HCT116 (cell line): ENCODE measurements around the gene PLB1. TPM values are rescaled to one million over a fixed set of nuclear protein-coding genes. Genes with fewer than 3 reads are reported as not detected.

Experiments
- ATAC-seq: fragments of 200-7000 bp; cut with Tn5 transposase; 2 replicates; pipeline ENCODE4 v1.9.1; 2020; ENCODE audit warnings: mild to moderate bottlenecking, moderate library complexity
- BruUV-seq: library from RNA; stranded (reverse); fragments of 400-500 nt; replicated peaks from 2 replicates; lab custom pipeline; 2021; lab: Mats Ljungman, UMichigan
- CTCF ChIA-PET: fragments of 300-600 bp; sonication (Branson Sonifier 250); formaldehyde crosslinking; loops from one replicate; lab custom pipeline; 2021; ENCODE audit warnings: antibody characterized with exemption; lab: Charles Lee
- POLR2A ChIA-PET: fragments of 300-600, 350-600 bp; sonication (Branson Sonifier 250); formaldehyde crosslinking; loops from one replicate; lab custom pipeline; 2021; ENCODE audit warnings: antibody characterized with exemption; lab: Charles Lee
- RAD21 ChIA-PET, 2 experiments: fragments of 300-600 bp; sonication (Branson Sonifier 250); formaldehyde crosslinking; loops; one replicate each; lab custom pipeline; 2023; ENCODE audit warnings: low total read pairs in 2 of 2; ENCODE audit not compliant: uncharacterized antibody in 2 of 2, unreplicated experiment in 2 of 2, low non-redundant PET in 1 of 2; lab: Charles Lee
- DNase-seq: peaks from one replicate; pipeline ENCODE4 v3.0.0-alpha.2; 2010; ENCODE audit warnings: low read depth, low spot score
- H2AFZ ChIP-seq: fragments of 200-600 bp; shearing (Covaris generic), sonication (generic); 2 replicates; pipeline ENCODE4 v1.6.1; 2017; ENCODE audit warnings: low read depth, mixed run types, mixed read lengths, antibody characterized with exemption, low read length; ENCODE audit not compliant: poor library complexity, severe bottlenecking
- H3K27ac ChIP-seq: 2 replicates; pipeline ENCODE4 v1.5.1; 2012; ENCODE audit warnings: low read depth, low read length
- H3K27me3 ChIP-seq: fragments of 200-600 bp; sonication (generic); 2 replicates; pipeline ENCODE4 v1.6.1; 2016; ENCODE audit warnings: mixed run types, low read length, mixed read lengths; ENCODE audit not compliant: insufficient read depth
- H3K36me3 ChIP-seq, 2 experiments: fragments of 200-500 bp in 1 of 2; fragments of 200-600 bp in 1 of 2; sonication (Bioruptor generic) in 1 of 2; sonication (generic) in 1 of 2; 2 replicates each; pipeline versions ENCODE4 v1.5.1 to v1.6.1; 2014 to 2016; ENCODE audit warnings: low read length in 2 of 2, inconsistent platforms in 1 of 2, mixed read lengths in 1 of 2, mixed run types in 1 of 2; ENCODE audit not compliant: insufficient read depth in 2 of 2, control insufficient read depth in 1 of 2
- H3K4me1 ChIP-seq, 2 experiments: fragments of 200-600 bp in 1 of 2; sonication (generic) in 1 of 2; 2 replicates each; pipeline versions ENCODE4 v1.5.1 to v1.6.1; 2012 to 2017; ENCODE audit warnings: low read length in 2 of 2, inconsistent platforms in 1 of 2, mild to moderate bottlenecking in 1 of 2, mixed read lengths in 1 of 2, mixed run types in 1 of 2, moderate library complexity in 1 of 2; ENCODE audit not compliant: insufficient read depth in 2 of 2, control insufficient read depth in 1 of 2
- H3K4me2 ChIP-seq: fragments of 200-600 bp; sonication (generic); 2 replicates; pipeline ENCODE4 v1.6.1; 2017; ENCODE audit warnings: mixed run types, low read length, mixed read lengths
- H3K4me3 ChIP-seq, 2 experiments: fragments of 200-600 bp in 1 of 2; sonication (generic) in 1 of 2; replicated peaks in 1 of 2; 2 replicates each; pipeline ENCODE4 v1.5.1; 2011 to 2016; ENCODE audit warnings: low read length in 2 of 2, control low read depth in 1 of 2, low read depth in 1 of 2, mild to moderate bottlenecking in 1 of 2, mixed read lengths in 1 of 2, mixed run types in 1 of 2
- H3K79me2 ChIP-seq: fragments of 200-600 bp; sonication (generic); 2 replicates; pipeline ENCODE4 v1.6.1; 2017; ENCODE audit warnings: mild to moderate bottlenecking, mixed run types, low read length, moderate library complexity, mixed read lengths; ENCODE audit not compliant: insufficient read depth
- H3K9ac ChIP-seq: fragments of 200-600 bp; sonication (generic); 2 replicates; pipeline ENCODE4 v1.6.1; 2016; ENCODE audit warnings: low read length, mixed read lengths
- H3K9me2 ChIP-seq: fragments of 200-600 bp; sonication (generic), shearing (Covaris generic); 2 replicates; pipeline ENCODE4 v1.6.1; 2017; ENCODE audit warnings: mixed run types, mild to moderate bottlenecking, moderate library complexity; ENCODE audit not compliant: insufficient read depth
- H3K9me3 ChIP-seq, 2 experiments: fragments of 200-500 bp in 1 of 2; fragments of 200-600 bp in 1 of 2; sonication (Bioruptor generic) in 1 of 2; sonication (generic) in 1 of 2; 2 replicates each; pipeline ENCODE4 v1.6.1; 2014 to 2017; ENCODE audit warnings: low read length in 2 of 2, mixed read lengths in 2 of 2, inconsistent platforms in 1 of 2, low read depth in 1 of 2, mild to moderate bottlenecking in 1 of 2, mixed run types in 1 of 2, moderate library complexity in 1 of 2; ENCODE audit not compliant: control insufficient read depth in 1 of 2, insufficient read depth in 1 of 2
- H4K20me1 ChIP-seq: fragments of 200-600 bp; sonication (generic), shearing (Covaris generic); 2 replicates; pipeline ENCODE4 v1.6.1; 2017; ENCODE audit warnings: mixed run types, mild to moderate bottlenecking, moderate library complexity; ENCODE audit not compliant: insufficient read depth
- ATF3 ChIP-seq: IDR thresholded peaks from 2 replicates; pipeline ENCODE4 v1.6.1; 2012
- CBX3 ChIP-seq: IDR thresholded peaks from 2 replicates; pipeline ENCODE4 v1.6.1; 2012; ENCODE audit warnings: low read depth
- EGR1 ChIP-seq: IDR thresholded peaks from 2 replicates; pipeline ENCODE4 v1.6.1; 2012; ENCODE audit warnings: low read depth
- EZH2phosphoT487 ChIP-seq: fragments of 200-600 bp; IDR thresholded peaks from 2 replicates; pipeline ENCODE4 v1.6.1; 2018; ENCODE audit warnings: antibody characterized with exemption, borderline replicate concordance
- JUND ChIP-seq: IDR thresholded peaks from 2 replicates; pipeline ENCODE4 v1.6.1; 2012
- POLR2A ChIP-seq: IDR thresholded peaks from 2 replicates; pipeline ENCODE4 v1.7.0; 2011; ENCODE audit warnings: borderline replicate concordance; ENCODE audit not compliant: insufficient read depth, insufficient read length; ENCODE audit errors: extremely low read depth
- POLR2AphosphoS5 ChIP-seq: IDR thresholded peaks from 2 replicates; pipeline ENCODE4 v1.6.1; 2011; ENCODE audit warnings: mild to moderate bottlenecking, low read depth, low read length, moderate library complexity
- SIN3A ChIP-seq: IDR thresholded peaks from 2 replicates; pipeline ENCODE4 v1.6.1; 2012; ENCODE audit warnings: low read depth
- TCF7L2 ChIP-seq: IDR thresholded peaks from 2 replicates; pipeline ENCODE4 v1.7.0; 2011; ENCODE audit warnings: borderline replicate concordance, inconsistent platforms; ENCODE audit not compliant: insufficient read depth, insufficient read length; ENCODE audit errors: extremely low read depth
- ZBTB33 ChIP-seq: IDR thresholded peaks from 2 replicates; pipeline ENCODE4 v1.6.1; 2011; ENCODE audit warnings: mild to moderate bottlenecking, low read length, moderate library complexity; ENCODE audit not compliant: insufficient replicate concordance; ENCODE audit errors: extremely low read depth
- ZFX ChIP-seq: fragments of 450-650 bp; IDR thresholded peaks from 2 replicates; pipeline ENCODE4 v1.6.1; 2017
- ZNF274 ChIP-seq: fragments of 200-500 bp; sonication (Bioruptor generic); IDR thresholded peaks from 2 replicates; pipeline ENCODE4 v1.6.1; 2014; ENCODE audit warnings: mild to moderate bottlenecking, low read depth, low read length, inconsistent platforms
- intact Hi-C: fragments of 100-400 bp; cut with micrococcal nuclease; formaldehyde crosslinking; loops from 2 replicates; pipeline ENCODE4 v1.10.0; 2022
- total RNA-seq: library from RNA; stranded (reverse); gene quantifications from one replicate; pipeline ENCODE4 v1.2.1, GENCODE V29; 2021; ENCODE audit not compliant: unreplicated experiment

PLB1 gene
- total RNA-seq, 1 experiment from 2014 or later: 0.49 TPM

GRCh38 chr2:28512607-28512965 lies 16.7 kb downstream of the PLB1 start:
- no peak for ATAC-seq
- RAD21 ChIA-PET: no interaction called here
- POLR2A ChIA-PET: interaction anchor here (0.6 kb wide), 1 partner anchor 846 kb away, joined by 3 read pairs; no protein-coding TSS in a partner anchor
- BruUV-seq: no TSS peak
- H4K20me1 ChIP-seq: no peaks in the 10 kb centered on the region
- H3K4me2 ChIP-seq: no peak overlapping the region
- no peaks in the 10 kb centered on the region for H3K9me3 ChIP-seq
- H3K27me3 ChIP-seq: no peaks in the 10 kb centered on the region
- no peaks in the 10 kb centered on the region for H3K36me3 ChIP-seq
- CTCF ChIA-PET: no interaction called here
- no peak for DNase-seq
- H3K27ac ChIP-seq: no peak overlapping the region
- H3K4me3 ChIP-seq: no peak overlapping the region
- no peaks in the 10 kb centered on the region for H3K79me2 ChIP-seq
- intact Hi-C loops: no loop called here
- TF ChIP-seq POLR2A (no peak), TCF7L2 (no peak), ZBTB33 (no peak), ZNF274 (no peak), ATF3 (no peak), ZFX (no peak), SIN3A (no peak), CBX3 (no peak), POLR2AphosphoS5 (no peak), JUND (no peak), EGR1 (no peak), EZH2phosphoT487 (no peak)
- peaks cover 11 to 13% of the 10 kb centered on the region in 2 experiments for H3K4me1 ChIP-seq
- no peaks in the 10 kb centered on the region; the same call in 1 of the 2 replicates for H3K9me2 ChIP-seq
- no peak overlapping the region for H2AFZ ChIP-seq
- H3K9ac ChIP-seq: no peak overlapping the region
